Measurements from ENCODE around the gene TM7SF2. TPM values are rescaled to one million over a fixed set of nuclear protein-coding genes. Genes with fewer than 3 reads are reported as not detected.

Gene TM7SF2
- total and polyA plus RNA-seq, 2 donors (not counting 1 experiment from before 2014, with no cell fraction given) = 23.9 to 28.5 TPM

GRCh38 chr11:65156256-65156655, 44.6 kb downstream of the TM7SF2 start:
- no peak for ATAC-seq (ENCODE audit: low read depth)
- no peaks in the 10 kb centered on the region for H3K27me3 Mint-ChIP-seq
- Histone ChIP-seq H3K79me2 (ENCODE audit: control insufficient read depth, insufficient read depth, low read length) (no peaks in the 10 kb centered on the region), H3K27me3 (replicated peaks in 1 of 4; ENCODE audit: control extremely low read depth in 1 of 4, control insufficient read depth in 3 of 4, insufficient read depth in 4 of 4, low read length in 3 of 4) (no peaks in the 10 kb centered on the region), H3K9ac (ENCODE audit: low read length) (no peak overlapping the region), H3K4me2 (replicated peaks; ENCODE audit: low read depth, low read length, poor library complexity, severe bottlenecking) (no peak overlapping the region), H3K27ac (ENCODE audit: low read length in 2 of 2) (no peak overlapping the region), H3K36me3 (replicated peaks in 1 of 2; ENCODE audit: control extremely low read depth in 1 of 2, control insufficient read depth in 1 of 2, extremely low read depth in 1 of 2, insufficient read depth in 2 of 2, low read length in 1 of 2) (no peaks in the 10 kb centered on the region), H3K4me3 (ENCODE audit: control extremely low read depth in 1 of 5, extremely low read depth in 1 of 5, insufficient read depth in 1 of 5, low read depth in 2 of 5, low read length in 4 of 5) (no peak overlapping the region), H3K4me1 (ENCODE audit: control insufficient read depth in 2 of 2, insufficient read depth in 2 of 2, low read length in 2 of 2) (peaks cover 5 to 19% of the 10 kb centered on the region in 2 donors), H4K20me1 (ENCODE audit: control insufficient read depth, insufficient read depth, low read length, poor library complexity, severe bottlenecking) (no peaks in the 10 kb centered on the region), H3K9me3 (ENCODE audit: control extremely low read depth in 1 of 3, control insufficient read depth in 2 of 3, insufficient read depth in 1 of 3, low read length in 2 of 3) (no peaks in the 10 kb centered on the region), H2AFZ (ENCODE audit: insufficient read depth, low read depth, low read length, poor library complexity, severe bottlenecking) (no peak overlapping the region)
- H3K4me3 Mint-ChIP-seq = no peak overlapping the region
- H3K4me1 Mint-ChIP-seq = peaks cover 28% of the 10 kb centered on the region
- WGBS (ENCODE audit: insufficient coverage) = no CpG with 5 or more reads among the region's 3 CpGs
- CTCF ChIA-PET = interaction anchor here (1.4 kb wide), 1 partner anchor 43 kb away, joined by 3 read pairs; no protein-coding TSS in a partner anchor
- no peak for DNase-seq
- TF ChIP-seq CTCF (IDR thresholded peaks at IDR 0.05) (no peak), EZH2 (IDR thresholded peaks at IDR 0.05; ENCODE audit: borderline replicate concordance, insufficient read depth, low read depth, low read length, poor library complexity, severe bottlenecking) (no peak)
- intact Hi-C loops (cut with micrococcal nuclease) = no loop called here
- POLR2A ChIA-PET = no interaction called here
- H3K9me3 Mint-ChIP-seq (ENCODE audit: insufficient read depth) = no peaks in the 10 kb centered on the region
- no peak overlapping the region for H3K27ac Mint-ChIP-seq

- CTCF ChIA-PET = interaction anchor here (0.7 to 1.4 kb wide), 2 partner anchors 22 to 43 kb away, joined by 3 to 4 read pairs; no protein-coding TSS in a partner anchor
- H2AFZ ChIP-seq (ENCODE audit: insufficient read depth, low read depth, low read length, poor library complexity, severe bottlenecking) = no peak overlapping the region
- H3K27ac Mint-ChIP-seq = no peak overlapping the region
- H3K4me3 ChIP-seq (ENCODE audit: control extremely low read depth in 1 of 5, extremely low read depth in 1 of 5, insufficient read depth in 1 of 5, low read depth in 2 of 5, low read length in 4 of 5) = no peak overlapping the region
- no peaks in the 10 kb centered on the region for H3K27me3 ChIP-seq (replicated peaks in 1 of 4; ENCODE audit: control extremely low read depth in 1 of 4, control insufficient read depth in 3 of 4, insufficient read depth in 4 of 4, low read length in 3 of 4)
- no peaks in the 10 kb centered on the region for H3K9me3 ChIP-seq (ENCODE audit: control extremely low read depth in 1 of 3, control insufficient read depth in 2 of 3, insufficient read depth in 1 of 3, low read length in 2 of 3)
- peaks cover 22% of the 10 kb centered on the region for H3K4me1 Mint-ChIP-seq
- peaks cover 5 to 13% of the 10 kb centered on the region in 2 donors for H3K4me1 ChIP-seq (ENCODE audit: control insufficient read depth in 2 of 2, insufficient read depth in 2 of 2, low read length in 2 of 2)
- H3K4me2 ChIP-seq (replicated peaks; ENCODE audit: low read depth, low read length, poor library complexity, severe bottlenecking) = no peak overlapping the region
- POLR2A ChIA-PET = interaction anchor here (0.6 kb wide), 1 partner anchor 41 kb away, joined by 4 read pairs; no protein-coding TSS in a partner anchor
- no peak overlapping the region for H3K27ac ChIP-seq (ENCODE audit: low read length in 2 of 2)
- no peak for ATAC-seq (ENCODE audit: low read depth)
- H3K27me3 Mint-ChIP-seq = no peaks in the 10 kb centered on the region
- TF ChIP-seq CTCF (IDR thresholded peaks at IDR 0.05) (no peak), EZH2 (IDR thresholded peaks at IDR 0.05; ENCODE audit: borderline replicate concordance, insufficient read depth, low read depth, low read length, poor library complexity, severe bottlenecking) (no peak)
- H4K20me1 ChIP-seq (ENCODE audit: control insufficient read depth, insufficient read depth, low read length, poor library complexity, severe bottlenecking) = no peaks in the 10 kb centered on the region
- no peak for DNase-seq
- 100% methylated on average over 3 of the region's 3 CpGs for WGBS (ENCODE audit: insufficient coverage)
- no peaks in the 10 kb centered on the region for H3K36me3 ChIP-seq (replicated peaks in 1 of 2; ENCODE audit: control extremely low read depth in 1 of 2, control insufficient read depth in 1 of 2, extremely low read depth in 1 of 2, insufficient read depth in 2 of 2, low read length in 1 of 2)
- H3K4me3 Mint-ChIP-seq = no peak overlapping the region
- intact Hi-C loops (cut with micrococcal nuclease) = no loop called here
- no peaks in the 10 kb centered on the region for H3K79me2 ChIP-seq (ENCODE audit: control insufficient read depth, insufficient read depth, low read length)
- H3K9me3 Mint-ChIP-seq (ENCODE audit: insufficient read depth) = no peaks in the 10 kb centered on the region
- no peak overlapping the region for H3K9ac ChIP-seq (ENCODE audit: low read length)
Measured at GRCh38 chr11:65156926-65157325, 45.3 kb downstream of the TM7SF2 start.
